Inferior parietal cortex (tissue), 1 donor: Measurements from ENCODE around the gene HID1.

Experiments
- DNase-seq: peaks from one replicate; pipeline ENCODE4 v3.0.0-alpha.2; 2016; ENCODE audit errors: extremely low spot score

Gene HID1

GRCh38 chr17:74903034-74903433 lies 69.5 kb downstream of the HID1 start:
- DNase-seq, result no peak

- DNase-seq, result no peak
Observed at GRCh38 chr17:74901353-74902135, 71.0 kb downstream of the HID1 start.
